GM19452 (cell line): ENCODE measurements around the gene PITPNM1.
"Not testable (repeated sequence)": the region's sequence is repeated elsewhere in the genome, so short reads cannot be mapped to it uniquely, and the experiment has no call there.

ENCODE experiments used
- ATAC-seq: cut with Tn5 transposase; IDR thresholded peaks from one replicate; pipeline ENCODE4 v1.9.1; 2021; ENCODE audit not compliant: unreplicated experiment

The PITPNM1 gene

GRCh38 chr11:67491276-67492068 lies 13.7 kb downstream of the PITPNM1 start:
- no peak for ATAC-seq

GRCh38 chr11:67490727-67491065 lies 14.5 kb downstream of the PITPNM1 start:
- ATAC-seq: no peak

GRCh38 chr11:67489885-67490726 lies 15.1 kb downstream of the PITPNM1 start:
- no peak for ATAC-seq

- ATAC-seq: no peak
Measured at GRCh38 chr11:67489203-67489884, 15.8 kb downstream of the PITPNM1 start.

- ATAC-seq: no peak
Measured at GRCh38 chr11:67486481-67487195, 18.5 kb downstream of the PITPNM1 start.

GRCh38 chr11:67485873-67486361 lies 19.2 kb downstream of the PITPNM1 start:
- not testable (repeated sequence) for ATAC-seq

- ATAC-seq: no peak
Measured at GRCh38 chr11:67484847-67485311, 20.3 kb downstream of the PITPNM1 start.

- ATAC-seq: no peak
Measured at GRCh38 chr11:67483831-67484665, 21.1 kb downstream of the PITPNM1 start.

GRCh38 chr11:67482827-67483798 lies 22.1 kb downstream of the PITPNM1 start, which contains the start of gene AIP:
AIP (plus strand) TSS chr11:67483026; CDS start chr11:67483159, 133 bp downstream.
- ATAC-seq: peak; percentile 57

GRCh38 chr11:67482275-67482826 lies 22.8 kb downstream of the PITPNM1 start:
- ATAC-seq: no peak

GRCh38 chr11:67477344-67478050 lies 27.7 kb downstream of the PITPNM1 start:
- ATAC-seq: not testable (repeated sequence)

- ATAC-seq: not testable (repeated sequence)
Measured at GRCh38 chr11:67476692-67477091, 28.5 kb downstream of the PITPNM1 start.

GRCh38 chr11:67472882-67473281 lies 32.3 kb downstream of the PITPNM1 start:
- ATAC-seq: no peak

GRCh38 chr11:67470337-67471002 lies 34.7 kb downstream of the PITPNM1 start:
- ATAC-seq: no peak

- ATAC-seq: no peak
Measured at GRCh38 chr11:67469508-67469811, 35.7 kb downstream of the PITPNM1 start.

GRCh38 chr11:67468759-67469507 lies 36.2 kb downstream of the PITPNM1 start, which contains the start of gene TMEM134:
TMEM134 (minus strand) TSS chr11:67469251; CDS start chr11:67469192, 59 bp downstream.
- ATAC-seq: peak; percentile 63

GRCh38 chr11:67468456-67468758 lies 36.8 kb downstream of the PITPNM1 start:
- no peak for ATAC-seq
